ENCODE measurements around the gene AFF2.

Gene AFF2

DNA sequence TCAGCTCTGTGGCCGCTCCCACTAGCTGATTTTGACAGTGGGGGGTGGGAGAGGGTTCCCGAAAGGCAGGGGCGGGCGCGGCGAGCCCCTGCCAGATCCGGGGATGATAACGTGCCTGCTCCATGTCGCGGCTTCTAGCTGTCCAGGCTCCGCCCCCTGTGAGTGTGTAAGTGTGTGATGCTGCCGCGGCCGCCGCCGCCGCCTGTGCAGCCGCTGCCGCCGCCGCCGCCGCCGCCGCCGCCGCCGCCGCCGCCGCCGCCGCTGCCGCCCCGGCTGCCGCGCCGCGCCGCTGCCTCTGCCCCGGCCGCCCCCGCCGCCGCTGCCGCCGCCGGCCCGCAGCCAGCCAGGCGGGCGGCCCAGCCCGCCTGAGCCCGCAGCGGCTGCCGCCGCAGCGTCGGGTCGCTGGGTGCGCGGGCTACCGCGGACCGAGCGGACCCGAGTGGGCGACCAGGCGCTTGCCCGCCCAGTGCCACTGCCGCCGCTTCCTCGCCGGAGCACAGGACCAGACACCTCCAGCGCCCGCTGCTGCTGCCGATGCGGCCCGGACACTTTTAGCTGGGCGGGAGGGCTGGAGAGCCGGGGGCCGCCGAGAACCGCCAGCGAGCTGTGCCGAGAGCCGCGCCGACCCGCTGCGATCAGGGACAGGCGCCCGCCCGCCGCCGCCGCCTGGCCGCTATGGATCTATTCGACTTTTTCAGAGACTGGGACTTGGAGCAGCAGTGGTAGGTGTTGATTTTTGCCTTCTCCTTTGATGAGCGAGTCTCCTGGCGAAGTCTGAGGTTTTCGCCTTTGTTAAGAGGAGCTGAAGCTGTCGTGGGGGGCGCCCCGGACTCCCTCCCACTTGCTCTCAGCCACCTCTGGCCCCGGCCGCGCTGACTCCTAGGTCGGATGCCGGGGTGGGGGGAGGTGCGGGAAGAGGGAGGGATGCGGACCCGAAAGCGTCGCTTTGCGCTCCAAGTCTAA lies at the start of gene AFF2:
AFF2 (plus strand) TSS at position 195 of the 963 bp plus-strand sequence; CDS start at position 676, 481 bp downstream.
- no peak for DNase-seq (ENCODE audit: low spot score)

DNA sequence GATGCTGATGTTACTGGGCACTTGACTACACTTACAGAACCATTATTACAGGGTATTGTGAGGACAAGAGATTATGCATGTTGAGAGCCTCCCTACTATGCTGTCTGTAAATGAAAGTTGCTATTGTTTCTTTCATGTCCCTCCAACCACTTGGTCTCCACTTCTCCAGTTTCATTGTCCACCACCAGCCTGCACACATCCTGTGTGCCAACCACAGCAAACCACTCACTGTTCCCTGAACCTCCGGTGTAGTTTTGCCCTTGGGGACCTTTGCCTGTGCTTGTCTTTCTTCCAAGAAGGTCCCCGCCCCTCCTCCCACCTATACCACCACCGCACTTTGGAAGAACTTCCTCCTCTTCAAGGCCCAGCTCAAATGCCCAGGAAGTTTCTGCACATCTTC lies 43.1 kb upstream of the AFF2 start:
- no peak for FAIRE-seq

More for the DNA sequence above, at the start of gene AFF2:
- FAIRE-seq = no peak

DNA sequence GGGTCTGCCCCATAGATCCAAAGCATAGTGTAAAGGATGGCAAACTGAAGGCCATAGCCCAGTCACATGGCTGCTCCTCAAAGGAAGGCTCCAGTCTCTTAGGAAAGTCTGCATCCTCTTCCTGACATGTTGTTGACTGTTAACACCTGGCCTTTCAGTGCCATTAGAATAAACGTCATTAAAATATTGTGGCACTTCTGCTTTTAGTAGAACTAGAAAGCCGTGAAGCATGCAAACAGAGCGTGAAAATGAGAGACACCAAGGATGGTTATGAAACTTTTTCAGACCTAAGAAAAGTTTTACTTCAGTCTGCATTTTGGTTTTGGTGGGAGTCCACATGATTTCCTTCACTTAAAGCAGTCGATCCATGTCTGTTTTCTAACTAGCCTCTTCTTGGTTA lies 41.1 kb upstream of the AFF2 start:
- no peak for FAIRE-seq

More for the DNA sequence above, 43.1 kb upstream of the AFF2 start:
- DNase-seq (ENCODE audit: low spot score) = no peak

DNA sequence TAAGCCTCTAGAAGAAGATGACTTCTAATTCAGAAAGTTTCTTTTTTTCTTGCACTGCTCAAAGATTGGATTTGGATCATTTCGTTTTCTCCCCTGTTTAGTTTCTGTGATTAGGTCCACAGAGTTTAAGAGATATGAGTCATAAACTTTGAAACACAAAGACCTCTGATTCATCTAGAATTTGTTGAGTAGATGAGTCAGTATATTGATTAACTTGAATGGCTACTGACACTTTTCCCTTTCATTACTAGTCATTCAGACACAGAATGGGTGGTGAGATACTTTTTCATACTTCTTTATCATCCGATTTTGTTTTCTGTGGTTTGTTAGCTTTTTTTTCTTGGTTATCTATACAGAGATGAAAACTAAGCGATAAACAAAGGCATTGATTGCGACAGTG lies 34.1 kb upstream of the AFF2 start:
- FAIRE-seq = no peak
- DNase-seq (ENCODE audit: low spot score) = no peak

More for the DNA sequence above, 41.1 kb upstream of the AFF2 start:
- DNase-seq (ENCODE audit: low spot score) = no peak

DNA sequence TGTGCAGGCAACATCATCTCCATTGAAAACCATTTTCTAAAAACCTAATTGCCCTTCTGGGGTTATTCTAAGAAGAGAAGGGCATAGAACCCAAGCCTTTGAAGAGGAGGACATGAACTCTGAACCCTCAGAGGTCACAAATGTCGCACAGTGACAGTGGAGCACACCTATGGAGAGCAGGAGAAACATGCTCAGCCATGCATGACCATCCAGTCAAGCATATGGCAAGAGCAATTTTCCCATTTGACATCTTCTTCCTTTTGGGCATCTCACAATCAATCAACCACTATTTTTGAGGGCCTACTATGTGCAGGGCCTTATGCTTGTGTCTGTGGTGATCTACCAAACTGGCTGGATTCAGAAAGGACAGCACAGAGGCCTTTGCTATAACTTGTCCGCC lies 30.1 kb upstream of the AFF2 start:
- FAIRE-seq = no peak

DNA sequence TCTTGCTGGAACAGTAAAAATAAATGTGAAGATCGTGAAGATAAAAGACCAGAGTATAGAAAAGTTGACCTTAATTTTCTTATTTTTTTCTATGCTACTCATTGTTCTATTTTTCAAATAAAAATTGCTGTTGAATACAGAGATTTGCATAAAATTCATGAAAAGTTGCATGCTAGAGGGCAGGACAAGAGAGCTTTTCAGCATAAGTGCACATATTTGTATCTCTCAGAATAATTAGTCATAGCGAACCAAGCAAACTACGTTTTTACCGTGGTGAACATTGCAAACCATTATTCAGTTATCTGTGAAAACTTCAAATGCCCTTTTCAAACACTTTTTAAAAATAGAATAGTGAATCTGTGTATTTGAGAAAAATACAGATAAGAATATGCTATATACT lies 26.4 kb upstream of the AFF2 start:
- FAIRE-seq (no peak), DNase-seq (ENCODE audit: low spot score) (no peak)

More for the DNA sequence above, 30.1 kb upstream of the AFF2 start:
- no peak for DNase-seq (ENCODE audit: low spot score)

DNA sequence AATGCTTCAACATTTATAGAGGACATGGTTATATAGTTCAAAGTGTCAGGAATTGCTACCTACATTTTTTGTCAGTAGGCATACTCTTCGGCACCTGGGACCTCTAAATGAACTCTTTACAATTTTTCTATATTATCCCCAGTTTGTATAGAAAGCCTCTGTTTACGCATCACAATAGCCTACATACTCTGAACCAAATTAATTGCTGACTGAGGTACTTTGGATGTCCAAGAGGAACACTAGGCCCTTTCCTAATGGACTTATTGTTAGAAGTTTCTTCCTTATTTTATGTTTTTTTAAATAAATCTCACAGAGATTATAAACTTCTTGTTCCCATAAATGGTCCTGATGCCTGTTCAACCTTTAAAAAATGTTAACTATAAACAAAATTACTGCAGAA lies 8.4 kb upstream of the AFF2 start:
- no peak for FAIRE-seq
- no peak for DNase-seq (ENCODE audit: low spot score)

DNA sequence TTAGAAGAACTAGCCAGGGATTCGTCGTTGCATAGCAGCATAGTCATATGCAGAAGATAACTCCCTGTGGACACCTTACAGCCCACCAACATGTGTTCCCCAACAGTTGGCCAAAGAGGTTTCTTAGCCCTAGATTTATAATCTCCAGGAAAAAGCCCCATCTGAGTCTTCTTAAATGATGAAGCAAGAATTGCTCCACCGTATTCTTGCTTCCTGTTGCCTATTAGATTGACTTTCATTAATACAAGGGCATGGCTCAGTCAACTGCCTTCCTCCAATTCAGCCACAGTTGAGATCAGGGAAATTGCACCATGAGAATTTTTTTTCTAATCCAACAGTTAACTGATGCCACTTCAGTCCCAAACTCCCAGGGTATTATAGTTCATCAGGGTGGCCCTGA lies 5.2 kb upstream of the AFF2 start:
- FAIRE-seq (no peak), DNase-seq (ENCODE audit: low spot score) (no peak)

DNA sequence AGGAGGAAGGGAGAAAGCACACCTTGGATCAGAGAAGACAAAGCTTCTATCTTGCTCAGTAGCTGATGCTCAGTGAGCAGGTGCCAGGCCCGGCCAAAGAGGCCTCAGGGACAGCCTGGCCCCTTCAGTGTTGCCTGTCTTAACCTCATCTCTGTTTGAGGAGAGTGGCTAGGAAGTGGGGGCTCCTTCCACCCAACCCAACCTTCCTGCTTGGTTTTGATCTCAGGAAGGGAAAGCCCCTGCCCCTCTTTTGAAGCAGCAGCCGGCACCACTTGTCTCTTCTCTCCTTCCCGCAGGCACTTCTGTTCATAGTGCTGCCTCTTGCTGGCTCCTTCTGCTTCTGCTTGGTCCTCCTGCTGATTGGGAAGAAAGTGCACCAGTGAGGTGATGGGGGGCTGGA lies 2.4 kb upstream of the AFF2 start:
- FAIRE-seq (no peak), DNase-seq (ENCODE audit: low spot score) (no peak)

DNA sequence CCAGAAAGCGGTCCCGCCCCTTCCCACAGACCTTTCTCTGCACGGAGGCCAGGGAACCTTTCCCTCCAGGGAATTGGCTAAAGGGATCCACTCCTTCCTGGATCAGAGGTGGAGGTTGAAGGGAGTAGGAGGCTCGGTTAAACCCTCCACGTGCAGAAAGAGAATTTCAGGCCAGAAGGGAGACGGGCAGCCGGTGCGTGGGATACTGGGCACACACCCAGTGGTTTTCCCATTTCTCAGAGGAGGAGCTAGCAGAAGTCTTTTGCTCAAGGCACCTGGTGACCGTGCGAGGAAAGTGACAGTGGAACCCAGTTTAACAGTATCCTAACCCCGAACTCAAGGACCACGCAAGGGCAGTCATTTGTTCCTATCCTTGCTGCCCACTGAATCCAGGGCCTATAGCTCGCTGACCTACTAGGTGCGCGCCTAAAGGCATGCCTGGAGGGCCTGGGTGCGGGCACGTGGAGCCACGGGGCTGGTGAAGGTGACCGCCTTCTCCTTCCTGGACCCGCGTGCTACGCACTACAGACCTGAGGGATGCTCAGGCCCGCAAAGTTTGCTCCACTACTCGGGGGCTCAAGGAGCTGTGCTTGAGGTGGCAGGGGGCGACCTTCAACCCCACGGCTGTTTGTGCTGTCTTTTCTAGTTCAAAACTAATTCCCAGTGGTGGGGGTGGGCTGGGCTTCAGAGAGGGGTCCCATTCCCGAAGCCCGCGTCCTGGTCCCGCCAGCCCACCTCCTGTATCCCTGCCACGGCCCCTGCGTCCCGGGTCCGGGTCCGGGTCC lies 587 bp upstream of the AFF2 start:
- no peak for DNase-seq (ENCODE audit: low spot score)
- no peak for FAIRE-seq

DNA sequence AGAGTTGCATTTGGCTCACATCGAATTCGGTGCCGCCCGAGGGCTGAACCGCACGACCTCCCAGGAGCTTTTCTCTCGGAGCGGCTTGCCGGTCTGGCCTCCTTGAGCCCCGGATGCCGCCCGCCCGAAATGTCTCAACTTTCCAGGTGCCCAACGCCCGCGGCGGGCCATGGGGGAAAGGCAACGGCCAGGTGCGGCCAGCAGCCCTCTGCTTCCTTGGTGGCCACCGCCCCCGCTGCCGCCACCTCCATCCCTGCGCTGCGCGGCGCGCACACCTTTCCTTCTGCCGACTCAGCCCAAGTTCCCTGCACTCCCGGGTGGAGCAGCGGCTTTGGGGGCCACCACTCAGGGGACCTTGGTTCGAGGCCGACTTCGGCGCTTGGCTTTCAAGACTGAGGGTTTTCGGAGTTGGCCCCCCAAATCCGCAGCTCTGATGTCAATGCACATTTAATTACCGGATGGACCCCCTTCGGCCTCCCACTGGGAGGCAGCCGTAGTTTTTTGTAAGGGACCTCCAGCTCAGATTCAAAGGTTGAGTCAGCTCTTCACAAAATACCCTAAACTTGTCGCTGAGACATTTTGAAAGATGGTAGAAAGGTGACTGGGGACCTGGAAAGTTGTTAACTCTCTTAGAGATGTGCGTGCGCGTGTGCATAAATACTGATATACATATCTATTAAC lies 1.1 kb downstream of the AFF2 start:
- FAIRE-seq = no peak
- DNase-seq (ENCODE audit: low spot score) = no peak

DNA sequence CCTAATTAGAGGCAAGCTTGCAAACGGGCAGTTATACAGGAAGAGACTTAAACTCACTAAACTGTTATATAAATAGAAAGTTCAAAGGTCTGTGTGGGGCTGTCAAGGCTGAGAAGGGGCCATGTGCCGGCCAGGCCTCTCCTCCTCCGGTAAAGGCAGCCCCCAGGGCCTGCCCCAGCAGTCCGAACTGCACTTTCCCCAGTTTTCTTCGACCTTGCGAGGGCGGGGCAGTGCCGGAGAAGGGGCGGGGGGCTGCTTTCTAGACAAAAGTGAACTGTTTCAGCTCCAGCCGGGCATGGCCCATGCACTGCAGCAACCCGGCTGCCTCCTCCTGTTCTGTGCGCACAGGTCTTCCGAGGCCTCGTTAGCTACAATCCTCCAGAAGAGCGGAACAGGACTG lies 4.1 kb downstream of the AFF2 start:
- no peak for FAIRE-seq

DNA sequence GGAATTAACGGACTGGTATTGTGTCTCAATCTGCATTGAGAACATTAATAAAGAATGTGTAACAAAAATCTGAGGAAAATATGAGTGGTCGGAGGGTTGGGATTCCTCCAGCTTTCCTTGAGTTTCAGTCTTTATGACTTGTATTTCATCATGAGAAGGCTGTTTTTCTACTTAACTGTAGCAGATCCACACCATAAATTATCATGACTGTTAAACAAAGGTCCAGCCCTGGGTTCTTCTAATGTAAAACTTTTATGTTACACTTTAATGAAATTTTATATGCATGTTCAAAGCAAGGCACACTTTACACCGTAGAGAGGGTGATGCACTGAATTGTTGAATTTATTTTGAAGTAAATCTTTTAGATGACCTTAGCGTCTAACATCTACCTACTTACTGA lies 7.0 kb downstream of the AFF2 start:
- no peak for DNase-seq (ENCODE audit: low spot score)
- FAIRE-seq = no peak

More for the DNA sequence above, 4.1 kb downstream of the AFF2 start:
- DNase-seq (ENCODE audit: low spot score) = no peak

DNA sequence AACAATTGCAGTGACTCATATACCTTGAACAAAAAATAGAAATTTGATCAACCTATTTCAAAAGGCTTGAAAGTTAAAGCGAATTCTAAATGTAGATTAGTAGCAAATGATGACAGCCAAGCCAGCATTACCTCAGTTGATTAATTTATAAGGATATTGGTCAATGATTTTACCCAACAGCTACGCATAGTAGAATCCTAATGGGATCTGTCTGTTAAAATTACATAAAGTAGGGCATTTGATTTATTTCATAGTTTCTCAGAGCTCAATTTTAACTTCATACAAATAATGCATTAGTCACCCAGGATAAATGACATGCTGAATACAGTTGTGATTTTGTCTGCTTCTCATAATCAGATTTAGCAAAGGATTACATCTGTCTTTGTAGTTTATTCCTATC lies 12.0 kb downstream of the AFF2 start:
- FAIRE-seq = no peak
- DNase-seq (ENCODE audit: low spot score) = no peak

DNA sequence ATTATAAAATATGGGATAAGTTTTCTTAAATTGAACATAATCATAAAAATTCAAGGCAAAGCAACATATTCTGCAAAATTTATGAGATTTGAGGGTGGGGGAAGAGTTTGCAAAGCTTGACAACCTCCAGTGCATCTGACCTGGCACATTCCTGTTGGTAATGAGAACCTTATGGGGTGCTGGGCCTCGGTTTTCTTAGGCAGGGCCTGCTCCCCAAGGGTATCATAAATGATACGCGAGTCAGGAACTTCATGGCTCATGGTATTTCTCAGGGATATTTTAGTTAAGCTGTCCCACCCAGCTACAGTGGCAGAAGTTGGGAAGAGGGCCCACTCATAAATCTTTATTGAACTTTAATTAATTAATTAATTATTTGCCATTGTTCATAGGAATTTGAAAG lies 13.2 kb downstream of the AFF2 start:
- DNase-seq (ENCODE audit: low spot score) (no peak), FAIRE-seq (no peak)

DNA sequence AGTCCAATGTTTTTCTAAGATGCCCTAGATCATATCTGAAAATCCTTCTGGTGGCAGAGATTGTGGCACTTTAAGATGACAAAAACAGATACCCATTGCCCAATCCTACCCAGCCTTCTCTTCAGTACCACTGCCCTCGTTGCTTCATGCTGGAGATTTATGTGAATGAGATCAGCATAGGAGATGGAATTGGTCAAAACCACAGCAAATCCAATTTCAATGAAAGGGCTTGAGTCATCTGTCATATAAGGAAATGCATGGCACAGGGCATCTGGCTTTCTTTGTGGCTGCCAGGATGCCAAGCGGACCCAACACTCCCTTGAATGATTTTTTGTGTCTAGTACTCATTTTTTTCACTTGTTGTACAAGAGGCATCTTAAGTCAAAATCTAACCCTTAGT lies 16.8 kb downstream of the AFF2 start:
- no peak for FAIRE-seq
- DNase-seq (ENCODE audit: low spot score) = peak; percentile 4

DNA sequence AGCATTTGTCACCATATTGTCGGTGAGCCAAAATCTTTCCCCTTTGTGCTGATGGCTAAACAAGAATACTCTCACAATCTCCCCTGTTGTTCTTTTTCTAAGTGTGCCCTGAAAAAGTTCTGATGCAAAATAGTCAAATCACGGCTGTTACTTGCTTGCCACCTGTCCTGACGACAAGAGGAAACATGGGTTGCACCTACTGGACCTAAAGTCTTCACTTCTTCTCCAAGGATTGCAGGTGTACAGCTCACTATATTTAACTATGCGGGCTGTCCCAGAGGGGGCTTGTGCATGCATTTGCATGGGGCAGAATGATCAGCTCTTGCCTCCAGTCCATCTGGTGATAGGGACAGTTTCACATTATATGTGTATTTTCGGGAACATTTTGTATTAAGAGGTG lies 21.6 kb downstream of the AFF2 start:
- DNase-seq (ENCODE audit: low spot score) (no peak), FAIRE-seq (no peak)

DNA sequence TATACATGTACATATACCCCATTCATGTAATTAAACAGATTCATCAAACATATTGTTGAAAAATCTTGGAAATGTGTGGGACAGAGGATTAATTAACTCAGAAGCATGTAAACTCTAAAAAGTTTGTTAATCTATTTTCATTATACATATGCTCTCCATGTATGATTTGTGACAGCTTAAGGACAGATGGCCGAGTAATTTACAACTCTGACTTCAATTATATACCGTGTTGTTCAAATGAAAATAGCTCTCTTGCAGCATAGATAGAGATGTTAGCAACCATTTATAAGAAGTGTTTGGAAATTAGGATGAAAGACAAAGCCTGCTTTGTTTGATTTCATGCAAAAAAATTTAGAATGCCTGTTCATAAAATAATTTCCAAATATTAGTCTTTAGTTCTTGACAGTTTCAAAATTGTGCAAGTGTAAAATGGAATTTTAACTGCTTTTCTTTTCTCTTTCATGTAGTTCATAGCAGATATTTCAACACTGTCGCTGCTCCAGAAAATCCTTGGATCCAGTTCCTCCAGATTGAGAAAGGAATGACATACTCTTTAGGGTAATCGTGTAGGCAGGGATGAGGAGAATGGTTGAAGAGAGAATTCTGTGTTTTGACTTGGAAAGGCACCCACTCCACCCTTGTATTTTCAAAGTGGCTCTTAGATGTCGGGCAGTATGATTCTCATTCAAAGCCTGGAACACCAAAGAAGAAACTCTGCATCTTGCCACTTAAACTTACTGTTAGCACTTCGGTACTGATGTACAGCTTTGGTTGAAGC lies 23.1 kb downstream of the AFF2 start:
- DNase-seq (ENCODE audit: low spot score) = no peak
- no peak for FAIRE-seq

DNA sequence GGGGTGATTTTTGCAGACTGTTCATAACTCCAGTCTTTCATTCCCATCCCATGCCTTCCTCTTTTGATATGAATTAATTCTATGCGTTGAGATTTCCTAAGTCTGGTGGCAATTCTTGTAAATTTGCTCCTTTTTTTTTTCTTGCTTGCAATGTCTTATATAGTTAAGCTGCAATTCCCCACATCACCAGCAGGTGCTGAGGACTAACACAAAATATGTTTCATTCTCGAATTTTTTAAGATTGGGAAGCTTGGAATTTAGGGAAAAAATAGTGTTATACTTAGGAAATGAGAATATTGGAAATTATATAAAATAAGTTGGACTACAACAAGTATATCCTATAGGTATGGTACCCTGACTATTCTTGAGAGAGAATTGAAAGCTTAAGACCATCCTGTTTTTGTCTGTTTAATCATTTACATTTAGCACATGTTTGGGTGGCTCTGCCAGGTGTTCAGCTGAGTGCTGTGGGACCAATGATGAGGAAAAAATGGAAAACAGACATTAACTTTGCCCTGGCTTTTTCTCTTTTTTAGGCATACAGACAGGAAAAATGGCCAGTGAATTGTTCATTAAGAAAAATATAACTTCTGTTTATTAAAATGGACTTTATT lies 30.2 kb downstream of the AFF2 start:
- FAIRE-seq (peak; percentile 74), DNase-seq (ENCODE audit: low spot score) (no peak)

DNA sequence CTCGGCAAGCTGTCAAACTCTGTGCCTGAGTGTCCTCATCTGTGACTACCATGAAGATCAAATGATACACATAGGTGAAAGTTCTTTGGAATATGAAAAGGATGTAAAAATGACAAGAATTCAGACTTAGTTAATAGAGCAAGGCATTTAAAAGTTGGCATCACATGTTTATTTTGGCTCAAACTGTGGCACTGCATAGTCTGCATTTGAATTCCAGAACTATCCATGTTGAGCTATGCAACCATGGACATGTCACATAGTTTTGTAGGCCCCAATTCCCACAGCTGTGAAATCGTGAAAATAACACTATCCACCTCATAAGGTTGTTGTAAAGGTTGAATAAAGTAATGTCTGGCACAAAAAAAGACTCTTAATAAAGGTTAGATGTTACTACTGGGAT lies 33.9 kb downstream of the AFF2 start:
- FAIRE-seq (no peak), DNase-seq (ENCODE audit: low spot score) (no peak)

DNA sequence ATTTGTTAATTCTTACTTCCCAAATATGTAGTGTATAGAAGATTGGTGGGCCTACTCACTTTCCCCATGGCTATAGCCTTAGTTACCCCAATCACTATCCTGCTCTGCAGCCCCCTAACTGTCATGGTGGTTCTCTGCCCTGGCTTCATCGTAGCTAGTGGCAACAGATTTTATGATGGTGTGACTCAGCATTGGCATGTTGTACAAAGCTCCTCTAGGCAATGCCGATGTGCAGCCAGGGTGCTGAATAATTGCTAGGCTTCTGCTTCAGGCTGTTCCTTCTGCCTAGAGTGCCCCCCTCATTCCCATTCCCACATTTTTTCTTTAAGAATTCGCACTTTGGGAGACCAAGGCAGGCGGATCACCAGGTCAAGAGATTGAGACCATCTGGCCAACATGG lies 35.2 kb downstream of the AFF2 start:
- FAIRE-seq (no peak), DNase-seq (ENCODE audit: low spot score) (peak; percentile 6)
